ENCODE results near the gene CDH1. TPM values are rescaled to one million over a fixed set of nuclear protein-coding genes. Genes with fewer than 3 reads are reported as not detected.

CDH1 gene
- total RNA-seq, 6 donors from 2014 or later = 99.5 to 174 (median 132) TPM

DNA sequence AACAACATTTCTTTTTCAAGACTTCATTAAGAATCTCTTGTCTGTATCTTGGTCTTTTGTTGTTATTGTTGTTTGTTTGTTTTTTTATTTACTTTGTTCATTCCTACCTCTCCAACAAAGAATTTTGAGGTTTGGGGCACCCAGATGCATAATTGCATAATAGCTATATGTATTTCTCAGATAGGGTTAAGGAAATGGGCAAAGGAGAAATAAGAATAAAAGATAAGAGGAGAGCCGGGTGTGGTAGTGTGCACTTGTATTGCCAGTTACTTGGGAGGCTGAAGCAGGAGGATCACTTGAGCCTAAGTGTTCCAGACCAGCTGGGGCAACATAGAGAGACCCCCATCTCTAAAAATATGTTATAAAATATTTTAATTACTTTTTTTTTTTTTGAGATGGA is 30.5 kb downstream of the CDH1 start:
- Histone ChIP-seq H3K27ac (no peak overlapping the region), H3K27me3 (no peaks in the 10 kb centered on the region), H3K9me3 (no peaks in the 10 kb centered on the region), H3K4me3 (no peak overlapping the region), H3K36me3 (no peaks in the 10 kb centered on the region), H3K4me1 (peaks cover 0 to 7% (median 3%) of the 10 kb centered on the region in 4 donors)
- no peak for DNase-seq
- TF ChIP-seq CTCF (IDR thresholded peaks at IDR 0.05) (no peak), POLR2A (IDR thresholded peaks at IDR 0.05) (no peak), POLR2AphosphoS5 (IDR thresholded peaks at IDR 0.05) (no peak), EP300 (IDR thresholded peaks at IDR 0.05) (no peak)
- no peak for ATAC-seq (ENCODE audit: low FRiP score in 2 of 2)
- 50 to 61% methylated on average over 1 of the region's 1 CpG for WGBS, 2 donors

DNA sequence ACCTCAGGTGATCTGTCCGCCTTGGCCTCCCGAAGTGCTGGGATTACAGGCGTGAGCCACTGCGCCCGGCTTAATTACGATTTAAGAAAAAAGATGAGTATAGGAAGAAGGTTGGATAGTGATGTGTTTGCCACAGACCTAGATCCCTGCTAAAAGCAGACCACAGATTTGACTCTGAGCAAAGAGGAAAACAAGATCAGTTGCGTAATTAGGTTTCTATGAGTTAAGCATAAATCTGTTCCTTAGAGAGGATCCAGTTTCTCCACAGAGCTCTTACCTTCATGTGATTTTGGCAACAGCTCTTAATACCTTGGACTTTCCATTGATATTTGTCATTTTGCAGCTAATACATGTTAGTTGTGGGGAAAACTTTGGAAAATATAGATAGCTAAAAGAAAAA is 31.1 kb downstream of the CDH1 start:
- TF ChIP-seq POLR2A (IDR thresholded peaks at IDR 0.05) (no peak), EP300 (IDR thresholded peaks at IDR 0.05) (no peak), POLR2AphosphoS5 (IDR thresholded peaks at IDR 0.05) (no peak), CTCF (IDR thresholded peaks at IDR 0.05) (no peak)
- no peak for ATAC-seq (ENCODE audit: low FRiP score in 2 of 2)
- 74 to 82% methylated on average over 7 of the region's 7 CpGs for WGBS, 2 donors
- no peak for DNase-seq
- Histone ChIP-seq H3K27ac (no peak overlapping the region), H3K27me3 (no peaks in the 10 kb centered on the region), H3K4me1 (peaks cover 0 to 7% (median 2%) of the 10 kb centered on the region in 4 donors), H3K36me3 (no peaks in the 10 kb centered on the region), H3K9me3 (no peaks in the 10 kb centered on the region), H3K4me3 (no peak overlapping the region)

DNA sequence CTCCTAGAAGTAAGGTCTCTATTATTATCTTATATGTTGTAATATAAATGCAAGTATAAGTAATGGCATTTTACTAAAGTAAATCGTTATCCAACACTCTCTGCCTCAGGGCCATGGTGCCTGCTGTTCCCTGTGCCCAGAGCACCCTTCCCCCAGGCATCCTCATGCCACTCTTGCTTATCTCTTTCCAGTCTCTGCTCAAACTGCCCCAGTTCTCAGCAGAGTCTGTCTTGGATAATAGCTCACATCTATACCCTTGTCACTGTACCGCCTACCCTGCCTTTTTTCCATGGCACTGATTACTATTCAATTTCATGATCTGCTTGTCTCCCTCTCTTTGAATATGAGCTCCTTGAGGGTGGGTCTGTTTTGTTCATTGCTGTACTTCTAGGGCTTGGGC is 31.7 kb downstream of the CDH1 start:
- ATAC-seq (ENCODE audit: low FRiP score in 2 of 2) = no peak
- Histone ChIP-seq H3K9me3 (no peaks in the 10 kb centered on the region), H3K4me3 (no peak overlapping the region), H3K27me3 (no peaks in the 10 kb centered on the region), H3K36me3 (no peaks in the 10 kb centered on the region), H3K27ac (no peak overlapping the region), H3K4me1 (peaks cover 0 to 7% (median 0%) of the 10 kb centered on the region in 4 donors)
- TF ChIP-seq POLR2A (IDR thresholded peaks at IDR 0.05) (no peak), POLR2AphosphoS5 (IDR thresholded peaks at IDR 0.05) (no peak), CTCF (IDR thresholded peaks at IDR 0.05) (no peak), EP300 (IDR thresholded peaks at IDR 0.05) (no peak)
- no peak for DNase-seq
- WGBS, 2 donors = 90 to 94% methylated on average over 2 of the region's 2 CpGs

DNA sequence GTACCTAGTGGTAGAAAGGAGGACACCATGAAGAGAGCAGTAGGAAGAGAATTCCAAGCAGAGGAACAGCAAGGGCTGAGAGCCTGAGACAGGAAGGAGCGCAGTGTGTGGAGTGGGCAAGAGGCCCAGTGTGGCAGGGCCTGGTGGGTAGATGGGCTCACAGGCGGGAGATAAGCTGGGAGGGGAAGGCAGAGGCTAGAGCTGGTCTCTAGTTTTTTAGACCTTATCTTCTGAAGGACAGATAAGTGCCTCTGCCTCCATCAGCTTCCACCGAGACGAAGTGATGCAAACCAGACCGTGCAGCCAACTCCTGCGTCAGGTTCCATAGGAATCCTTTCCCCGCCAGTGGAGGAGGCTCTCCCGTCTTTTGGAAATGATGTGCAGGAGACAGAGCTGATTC is 33.6 kb downstream of the CDH1 start:
- peaks cover 0 to 7% (median 3%) of the 10 kb centered on the region in 4 donors for H3K4me1 ChIP-seq
- H3K27me3 ChIP-seq = no peaks in the 10 kb centered on the region
- H3K9me3 ChIP-seq = no peaks in the 10 kb centered on the region
- no peak overlapping the region for H3K27ac ChIP-seq
- TF ChIP-seq EP300 (IDR thresholded peaks at IDR 0.05) = no peak
- no peak for TF ChIP-seq POLR2AphosphoS5 (IDR thresholded peaks at IDR 0.05)
- TF ChIP-seq CTCF (IDR thresholded peaks at IDR 0.05) = no peak
- no peak for TF ChIP-seq POLR2A (IDR thresholded peaks at IDR 0.05)
- H3K4me3 ChIP-seq = no peak overlapping the region
- H3K36me3 ChIP-seq = no peaks in the 10 kb centered on the region
- ATAC-seq (ENCODE audit: low FRiP score in 2 of 2) (peak in 1 of 2 donors; percentile 15), DNase-seq (no peak)
- WGBS, 2 donors = 77 to 90% methylated on average over 8 of the region's 8 CpGs

- no peak overlapping the region for H3K27ac ChIP-seq
Measured at GRCh38 chr16:68772030-68772681, 35.1 kb downstream of the CDH1 start.

More at GRCh38 chr16:68772030-68772681, 35.1 kb downstream of the CDH1 start:
- Histone ChIP-seq H3K27me3 (no peaks in the 10 kb centered on the region), H3K4me3 (no peak overlapping the region), H3K4me1 (peaks cover 0 to 14% (median 7%) of the 10 kb centered on the region in 4 donors), H3K36me3 (no peaks in the 10 kb centered on the region), H3K9me3 (no peaks in the 10 kb centered on the region)
- 88 to 89% methylated on average over 10 to 11 of the region's 11 CpGs for WGBS, 2 donors
- TF ChIP-seq POLR2A (IDR thresholded peaks at IDR 0.05) = no peak
- no peak for TF ChIP-seq POLR2AphosphoS5 (IDR thresholded peaks at IDR 0.05)
- no peak for TF ChIP-seq EP300 (IDR thresholded peaks at IDR 0.05)
- TF ChIP-seq CTCF (IDR thresholded peaks at IDR 0.05) = no peak
- no peak for DNase-seq
- ATAC-seq (ENCODE audit: low FRiP score in 2 of 2) = no peak
